H1 (cell line): Measurements from ENCODE around the gene TYW1B. TPM values are rescaled to one million over a fixed set of nuclear protein-coding genes. Genes with fewer than 3 reads are reported as not detected.
"Not testable (repeated sequence)": the region's sequence is repeated elsewhere in the genome, so short reads cannot be mapped to it uniquely, and the experiment has no call there.

Experiments used
- CTCF ChIA-PET: fragments of 300-600 bp; sonication (Branson Sonifier 250); formaldehyde crosslinking; loops from one replicate; lab custom pipeline; 2021; ENCODE audit not compliant: partially characterized antibody; lab: Charles Lee
- POLR2A ChIA-PET: fragments of 300-600 bp; sonication (Branson Sonifier 250); formaldehyde crosslinking; loops from one replicate; lab custom pipeline; 2021; ENCODE audit warnings: inconsistent platforms; ENCODE audit not compliant: partially characterized antibody; lab: Charles Lee
- DNase-seq, 2 experiments: peaks; one replicate each; pipeline versions ENCODE4 v3.0.0 to v3.0.0-alpha.2; 2010 to 2022; ENCODE audit warnings: low spot score in 2 of 2, low read depth in 1 of 2, mixed read lengths in 1 of 2
- FAIRE-seq: peaks from 2 replicates; lab custom pipeline; 2011; peaks lifted over from hg19 to GRCh38; lab: Jason Lieb, UNC
- H2AFZ ChIP-seq: 2 replicates; pipeline ENCODE4 v1.8.1; 2012; ENCODE audit warnings: low read length, inconsistent platforms
- H2AK5ac ChIP-seq: 2 replicates; pipeline ENCODE4 v1.6.1; 2013; ENCODE audit warnings: low read depth, low read length
- H2BK120ac ChIP-seq: replicated peaks from 2 replicates; pipeline ENCODE3; 2013; ENCODE audit warnings: low read depth, low read length, inconsistent platforms
- H2BK12ac ChIP-seq: 2 replicates; pipeline ENCODE4 v1.6.1; 2013; ENCODE audit warnings: low read depth, low read length
- H2BK15ac ChIP-seq: 2 replicates; pipeline ENCODE4 v1.6.1; 2013; ENCODE audit warnings: low read length
- H2BK20ac ChIP-seq: 2 replicates; pipeline ENCODE4 v1.6.1; 2013; ENCODE audit warnings: low read length
- H2BK5ac ChIP-seq: 2 replicates; pipeline ENCODE4 v1.6.1; 2013; ENCODE audit warnings: low read depth, low read length
- H3K14ac ChIP-seq: 2 replicates; pipeline ENCODE4 v1.6.1; 2013; ENCODE audit warnings: inconsistent platforms; ENCODE audit not compliant: insufficient read length
- H3K18ac ChIP-seq: 2 replicates; pipeline ENCODE4 v1.6.1; 2013; ENCODE audit warnings: low read length; ENCODE audit errors: extremely low read depth
- H3K23ac ChIP-seq: 2 replicates; pipeline ENCODE4 v1.6.1; 2013; ENCODE audit warnings: inconsistent platforms; ENCODE audit not compliant: insufficient read length
- H3K23me2 ChIP-seq: 2 replicates; pipeline ENCODE4 v1.6.1; 2013; ENCODE audit warnings: low read depth, low read length
- H3K27ac ChIP-seq: 2 replicates; pipeline ENCODE4 v1.6.1; 2011; ENCODE audit warnings: low read depth, low read length, inconsistent platforms
- H3K27me3 ChIP-seq, 4 experiments: replicated peaks in 1 of 4; 1 replicate in 1 of 4; 2 replicates in 3 of 4; pipeline versions ENCODE4 v1.6.1 to v1.8.1; 2011 to 2013; ENCODE audit warnings: low read length in 3 of 4, mild to moderate bottlenecking in 3 of 4, inconsistent platforms in 2 of 4, mixed read lengths in 2 of 4, moderate library complexity in 1 of 4; ENCODE audit not compliant: control insufficient read depth in 3 of 4, insufficient read depth in 3 of 4; ENCODE audit errors: extremely low read depth in 1 of 4
- H3K36me3 ChIP-seq, 4 experiments: 2 replicates each; pipeline versions ENCODE4 v1.6.1 to v1.8.1; 2011 to 2013; ENCODE audit warnings: mild to moderate bottlenecking in 4 of 4, low read length in 3 of 4, moderate library complexity in 2 of 4, control low read depth in 1 of 4, inconsistent platforms in 1 of 4; ENCODE audit not compliant: insufficient read depth in 4 of 4, control insufficient read depth in 2 of 4
- H3K4ac ChIP-seq: replicated peaks from 2 replicates; pipeline ENCODE3; 2013; ENCODE audit warnings: low read length, low read depth, mixed read lengths, inconsistent platforms; ENCODE audit not compliant: insufficient read length
- H3K4me1 ChIP-seq, 4 experiments: replicated peaks in 1 of 4; 1 replicate in 1 of 4; 2 replicates in 3 of 4; pipeline versions ENCODE4 v1.6.1 to v1.8.1; 2011 to 2013; ENCODE audit warnings: low read length in 3 of 4, inconsistent platforms in 2 of 4, mixed read lengths in 1 of 4; ENCODE audit not compliant: insufficient read depth in 4 of 4, control insufficient read depth in 3 of 4
- H3K4me2 ChIP-seq, 2 experiments: 2 replicates each; pipeline versions ENCODE4 v1.6.1 to v1.8.1; 2011 to 2013; ENCODE audit warnings: low read depth in 2 of 2, low read length in 2 of 2, control low read depth in 1 of 2, inconsistent platforms in 1 of 2, mild to moderate bottlenecking in 1 of 2; ENCODE audit not compliant: insufficient read depth in 1 of 2
- H3K4me3 ChIP-seq, 4 experiments: fragments of 200-600, 300-600 bp in 1 of 4; sonication (generic), shearing (Covaris generic), sonication (Bioruptor Twin) in 1 of 4; 2 replicates each; pipeline versions ENCODE4 v1.5.1 to v1.8.1; 2011 to 2016; ENCODE audit warnings: low read length in 4 of 4, low read depth in 3 of 4, control low read depth in 2 of 4, inconsistent platforms in 2 of 4, mild to moderate bottlenecking in 2 of 4, mixed read lengths in 1 of 4, moderate library complexity in 1 of 4; ENCODE audit not compliant: insufficient read depth in 2 of 4; ENCODE audit errors: extremely low read depth in 1 of 4
- H3K56ac ChIP-seq: replicated peaks from 2 replicates; pipeline ENCODE3; 2013; ENCODE audit warnings: low read depth, mild to moderate bottlenecking, mixed read lengths, low read length, inconsistent platforms; ENCODE audit not compliant: insufficient read length
- H3K79me1 ChIP-seq: 2 replicates; pipeline ENCODE4 v1.6.1; 2013; ENCODE audit warnings: low read depth, low read length, control low read depth
- H3K79me2 ChIP-seq, 2 experiments: 2 replicates each; pipeline versions ENCODE4 v1.6.1 to v1.8.1; 2012 to 2013; ENCODE audit warnings: low read length in 2 of 2, mild to moderate bottlenecking in 2 of 2, inconsistent platforms in 1 of 2; ENCODE audit not compliant: insufficient read depth in 2 of 2, control insufficient read depth in 1 of 2
- H3K9ac ChIP-seq, 4 experiments: replicated peaks in 1 of 4; 1 replicate in 1 of 4; 2 replicates in 3 of 4; pipeline versions ENCODE4 v1.6.1 to v1.8.1; 2011 to 2013; ENCODE audit warnings: low read depth in 3 of 4, low read length in 3 of 4, control low read depth in 2 of 4, mild to moderate bottlenecking in 2 of 4, moderate library complexity in 2 of 4, inconsistent platforms in 1 of 4; ENCODE audit errors: extremely low read depth in 1 of 4
- H3K9me3 ChIP-seq, 2 experiments: 2 replicates each; pipeline versions ENCODE4 v1.6.1 to v1.8.1; 2012 to 2013; ENCODE audit warnings: mild to moderate bottlenecking in 2 of 2, moderate library complexity in 2 of 2, control low read depth in 1 of 2, inconsistent platforms in 1 of 2, low read depth in 1 of 2, low read length in 1 of 2, mixed read lengths in 1 of 2; ENCODE audit not compliant: insufficient read depth in 2 of 2
- H4K20me1 ChIP-seq, 2 experiments: replicated peaks in 1 of 2; 2 replicates each; pipeline versions ENCODE3 to v1.8.1; 2011 to 2013; ENCODE audit warnings: inconsistent platforms in 2 of 2, low read length in 2 of 2, mild to moderate bottlenecking in 1 of 2; ENCODE audit not compliant: insufficient read depth in 2 of 2, control insufficient read depth in 1 of 2
- H4K5ac ChIP-seq: 2 replicates; pipeline ENCODE4 v1.6.1; 2013; ENCODE audit warnings: low read length, low read depth, mixed read lengths, inconsistent platforms; ENCODE audit not compliant: insufficient read length
- H4K8ac ChIP-seq: 2 replicates; pipeline ENCODE4 v1.8.0; 2013; ENCODE audit warnings: mild to moderate bottlenecking, moderate library complexity, low read length, inconsistent platforms; ENCODE audit not compliant: insufficient read depth; ENCODE audit errors: extremely low read depth
- H4K91ac ChIP-seq: replicated peaks from 2 replicates; pipeline ENCODE3; 2013; ENCODE audit warnings: low read length, mixed read lengths, inconsistent platforms; ENCODE audit not compliant: insufficient read length
- WGBS, 2 experiments: shearing (Covaris generic) in 1 of 2; methylation state at CpG; one replicate each; pipeline versions ENCODE4 v1.1.6 to v1.1.7; 2013 to 2015; ENCODE audit warnings: low lambda C conversion rate in 2 of 2, mixed read lengths in 2 of 2, inconsistent platforms in 1 of 2, low coverage in 1 of 2, missing lambda C conversion rate in 1 of 2; ENCODE audit not compliant: insufficient replicate concordance in 2 of 2, insufficient coverage in 1 of 2, insufficient read length in 1 of 2; ENCODE audit errors: extremely low coverage in 1 of 2, missing lambda C conversion rate in 1 of 2; 5-methylcytosine and 5-hydroxymethylcytosine counted together
- polyA plus RNA-seq, 7 experiments: library from polyadenylated mRNA; depleted of rRNA in 3 of 7; stranded (reverse) in 5 of 7; unstranded in 2 of 7; fragments of >200 nt in 5 of 7; fragments of 200-250 nt in 2 of 7; gene quantifications; 1 replicate in 5 of 7; 2 replicates in 1 of 7; 4 replicates in 1 of 7; pipeline versions ENCODE4 v1.2.1 to v1.2.3, GENCODE V29; 2011 to 2013; ENCODE audit warnings: missing spikeins in 2 of 7, mixed read lengths in 2 of 7
- total RNA-seq: library from RNA; stranded (reverse); fragmentation: NEBNext Ultra II Directional; extraction: Animal tissue kit (Norgen Biotek cat#: 25700); gene quantifications from 2 replicates; pipeline ENCODE4 v1.2.1, GENCODE V29; 2021

The TYW1B gene
- total and polyA plus RNA-seq, 2 of the 8 experiments (the other 6 are each of a cell fraction or from before 2014, with no cell fraction given): 6.8 to 12.6 TPM

DNA sequence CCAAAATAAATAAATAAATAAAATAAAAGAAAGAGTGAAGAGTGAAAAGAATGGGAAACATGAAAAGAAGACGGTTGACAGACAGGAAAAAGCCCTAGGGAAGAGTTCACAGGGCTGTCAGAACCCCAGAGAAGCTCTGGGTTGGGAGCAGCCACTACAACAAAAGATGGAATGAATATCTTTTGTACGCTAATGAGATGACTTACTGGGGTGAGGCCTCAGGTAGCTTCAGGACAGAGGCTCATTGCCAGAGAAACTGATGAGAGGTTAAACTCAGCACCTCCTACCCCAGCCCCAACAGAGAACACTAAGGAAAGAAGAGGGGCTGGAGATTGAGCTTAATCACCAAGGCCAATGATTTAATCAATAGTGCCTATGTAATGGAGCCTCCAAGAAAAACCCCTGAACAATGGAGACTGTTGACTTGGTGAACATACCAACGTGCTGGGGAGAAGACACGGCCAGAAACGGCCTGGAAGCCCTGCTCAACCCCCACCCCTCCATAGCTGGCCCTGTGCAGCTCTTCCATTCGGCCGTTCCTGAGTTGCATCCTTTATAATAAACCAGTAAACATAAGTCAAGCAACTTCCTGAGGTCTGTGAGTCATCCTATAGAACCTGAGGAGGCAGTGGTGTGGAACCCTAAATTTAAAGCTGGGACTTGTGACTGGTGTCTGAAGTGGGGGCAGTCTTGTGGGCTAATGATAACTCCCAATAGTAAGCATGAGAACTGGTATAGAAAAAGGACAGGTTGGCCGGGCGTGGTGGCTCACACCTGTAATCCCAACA is 11.4 kb downstream of the TYW1B start:
- H2AK5ac ChIP-seq, H3K14ac ChIP-seq, H2BK20ac ChIP-seq, H4K91ac ChIP-seq, H2BK12ac ChIP-seq, H3K4ac ChIP-seq, H3K79me1 ChIP-seq, H3K4me1 ChIP-seq, H4K5ac ChIP-seq, H3K56ac ChIP-seq, H3K36me3 ChIP-seq, H4K8ac ChIP-seq, H2BK5ac ChIP-seq, H3K18ac ChIP-seq, H3K23ac ChIP-seq, FAIRE-seq, H3K4me3 ChIP-seq, H3K9me3 ChIP-seq, H4K20me1 ChIP-seq, H2BK120ac ChIP-seq, H2AFZ ChIP-seq, H2BK15ac ChIP-seq, DNase-seq, H3K23me2 ChIP-seq, H3K4me2 ChIP-seq, H3K9ac ChIP-seq, H3K27me3 ChIP-seq, POLR2A ChIA-PET, H3K27ac ChIP-seq: not testable (repeated sequence)
- CTCF ChIA-PET: interaction anchor here (0.6 kb wide), 1 partner anchor 8 kb away, joined by 3 read pairs; no protein-coding TSS in a partner anchor
- peaks cover 0 to 17% of the 10 kb centered on the region in 2 experiments; a peak in 2 of 4 replicates for H3K79me2 ChIP-seq
- 81% methylated on average over 9 of the region's 9 CpGs; no CpG with 5 or more reads in 1 of the 2 experiments for WGBS, 2 experiments
